ENCODE data around the gene SDF4.
"Not testable (repeated sequence)": the region's sequence is repeated elsewhere in the genome, so short reads cannot be mapped to it uniquely, and the experiment has no call there.

SDF4 gene

DNA sequence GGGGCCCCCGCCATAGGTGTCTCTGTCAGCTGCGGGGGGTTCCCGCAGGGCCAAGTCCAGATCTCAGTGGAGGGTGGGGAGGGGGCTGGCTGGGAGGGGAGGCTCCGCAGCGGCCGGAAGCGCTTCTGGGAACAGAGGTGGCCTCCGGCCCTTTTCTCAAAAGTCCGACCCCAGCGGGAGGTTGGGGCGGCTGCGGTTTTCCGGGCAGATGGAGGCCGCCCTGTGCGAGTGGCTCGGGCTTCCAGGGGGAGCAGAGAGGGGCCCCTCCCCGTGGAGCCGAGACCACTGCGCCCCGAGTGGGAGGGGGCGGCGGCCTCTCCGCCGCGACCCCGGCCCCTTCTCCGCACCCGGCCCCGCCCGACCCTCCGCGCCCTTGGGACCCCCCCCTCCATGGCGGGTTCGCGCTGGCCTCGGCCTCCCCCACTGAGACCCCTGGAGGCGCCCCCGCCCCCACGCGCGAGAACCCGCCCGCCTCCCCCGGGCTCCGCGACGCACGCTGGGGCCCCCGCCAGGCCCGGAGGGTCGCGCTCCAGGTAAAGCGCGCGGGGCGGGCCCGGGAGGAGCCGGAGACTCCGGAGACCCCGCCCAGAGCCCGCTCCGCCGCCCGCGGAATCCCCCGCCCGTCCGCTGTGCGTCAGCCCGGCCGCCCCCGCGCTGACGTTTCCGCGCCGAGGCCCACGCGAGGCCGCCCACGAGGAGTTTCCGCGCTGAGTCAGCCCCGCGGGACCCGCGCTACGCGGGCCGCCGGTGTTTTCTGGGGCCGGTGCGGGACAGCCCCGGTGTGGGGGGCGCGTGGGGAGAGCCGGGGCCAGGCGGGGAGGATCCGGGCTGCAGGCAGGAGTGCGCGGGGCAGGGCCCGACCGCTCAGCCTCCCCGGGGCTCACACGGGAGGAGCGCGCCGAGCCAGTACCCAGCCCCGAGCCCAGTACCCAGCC, 30.7 kb downstream of the SDF4 start:
- no peak for DNase-seq (ENCODE audit: insufficient read length, low spot score)
- FAIRE-seq = no peak

DNA sequence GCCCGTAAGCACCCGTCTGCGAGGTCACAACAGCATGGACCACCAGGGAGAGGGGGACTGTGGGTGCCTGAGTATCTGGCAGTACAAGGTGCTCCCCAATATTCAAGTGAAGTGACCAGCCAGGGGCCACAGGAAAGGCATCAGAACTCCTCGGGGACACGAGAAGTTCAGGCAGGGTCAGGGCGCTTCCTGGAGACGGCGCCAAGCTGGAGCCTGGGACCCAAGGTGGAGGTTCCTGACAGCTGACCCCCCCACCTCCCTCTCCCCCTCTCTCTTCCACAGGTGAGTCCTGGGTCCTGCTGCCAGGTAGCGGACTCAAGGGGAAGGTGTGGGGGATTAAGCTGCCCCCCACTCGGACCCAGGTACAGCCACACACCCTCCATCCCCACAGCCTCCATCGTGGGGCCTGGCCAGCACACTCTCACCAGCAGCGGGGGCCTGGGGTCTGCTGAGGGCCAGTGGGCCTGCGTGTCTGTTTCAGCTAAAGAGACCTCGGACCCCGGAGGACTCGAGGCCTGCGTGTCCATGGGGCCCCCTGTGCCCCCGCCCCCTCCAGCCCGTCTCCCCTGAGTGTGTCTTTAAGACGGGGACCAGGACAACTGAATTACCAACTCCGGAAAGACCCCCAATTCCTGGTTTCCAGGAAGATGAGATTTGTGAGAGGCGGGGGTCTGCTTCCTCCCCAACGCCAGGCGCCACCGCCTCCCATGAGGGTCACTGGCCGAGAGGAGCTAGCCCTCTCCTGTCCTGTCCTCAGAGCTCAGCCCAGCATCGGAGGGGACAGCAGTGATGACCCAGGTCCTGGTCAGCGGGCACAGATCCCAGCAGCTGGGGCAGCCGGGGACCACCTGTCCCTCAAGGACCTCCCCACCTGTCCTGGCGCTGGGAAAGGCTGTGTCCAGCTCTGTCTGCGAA, 31.6 kb downstream of the SDF4 start:
- DNase-seq (ENCODE audit: insufficient read length, low spot score) (no peak), FAIRE-seq (no peak)

DNA sequence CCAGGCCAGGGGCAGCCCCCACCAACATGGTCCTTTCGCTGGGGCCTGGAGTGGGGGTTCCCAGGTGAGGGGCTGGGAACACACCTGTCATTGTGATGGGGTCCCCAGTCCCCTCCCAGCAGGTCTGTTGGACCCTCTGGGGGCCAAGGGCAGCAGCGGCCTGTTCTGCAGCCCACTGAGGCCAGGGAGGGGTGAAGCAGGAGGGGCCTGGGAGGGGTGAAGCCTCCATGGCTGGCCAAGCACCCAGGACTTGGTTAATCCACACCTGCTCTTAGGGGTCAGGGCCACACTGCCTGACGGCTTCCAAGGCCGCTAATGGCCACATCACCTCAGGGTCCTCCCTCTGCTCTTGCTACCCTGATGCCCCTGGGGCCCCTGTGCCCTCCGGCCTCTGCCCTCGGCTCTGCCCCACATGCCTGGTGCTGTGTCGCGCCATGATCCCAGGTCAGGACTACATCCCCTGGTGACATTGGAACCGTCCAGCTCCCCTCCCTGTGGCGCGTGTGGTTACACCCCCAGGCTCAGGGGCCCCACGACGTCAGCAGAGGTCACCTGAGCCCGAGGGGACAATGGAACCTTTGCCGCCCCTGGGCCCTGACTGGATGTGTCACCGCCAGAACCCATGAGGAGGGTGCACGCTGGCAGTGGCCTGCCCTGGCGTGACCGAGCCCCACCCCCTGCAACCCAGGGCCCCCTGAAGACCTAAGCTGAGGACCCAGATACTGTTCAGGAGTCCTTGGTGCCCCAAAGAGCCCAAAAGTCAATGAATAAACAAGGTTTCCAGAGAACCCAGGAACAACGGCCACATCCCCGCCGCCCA, 32.5 kb downstream of the SDF4 start:
- no peak for FAIRE-seq
- DNase-seq (ENCODE audit: insufficient read length, low spot score) = no peak

DNA sequence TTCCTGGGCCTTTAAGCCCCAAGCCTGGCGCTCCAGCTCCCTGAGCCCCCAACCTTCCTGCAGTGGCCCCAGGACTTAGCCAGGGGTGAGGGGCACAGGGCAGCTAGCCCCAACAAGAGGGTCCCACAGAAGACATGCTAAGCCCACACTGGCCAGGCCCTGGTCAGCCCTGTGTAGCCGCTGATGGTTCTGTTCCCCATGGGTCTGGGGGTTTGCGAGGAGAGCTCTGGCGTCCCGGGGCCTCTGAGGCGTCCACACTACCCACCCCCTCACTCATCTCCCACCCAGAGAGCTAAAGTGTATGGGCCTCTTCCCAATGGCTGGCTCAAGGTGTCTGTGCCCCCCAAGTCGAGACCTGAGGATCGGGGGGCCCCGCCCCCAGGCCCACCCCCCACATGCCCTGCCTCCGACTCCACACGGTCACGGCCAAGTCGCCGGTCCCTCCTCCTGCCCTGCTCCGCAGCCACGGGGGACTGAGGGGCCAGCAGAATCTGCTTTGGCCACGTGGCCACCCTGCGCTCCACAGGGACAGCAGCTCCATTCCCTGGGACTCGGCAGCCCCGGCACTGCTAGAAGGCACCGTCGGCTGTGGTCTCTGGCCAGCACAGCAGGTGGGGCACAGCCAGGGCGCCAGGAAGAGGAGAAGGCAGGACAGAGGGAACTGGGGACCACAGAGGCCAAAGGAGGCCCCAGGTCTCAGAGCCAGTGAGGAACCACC, 33.2 kb downstream of the SDF4 start:
- FAIRE-seq (no peak), DNase-seq (ENCODE audit: insufficient read length, low spot score) (no peak)

DNA sequence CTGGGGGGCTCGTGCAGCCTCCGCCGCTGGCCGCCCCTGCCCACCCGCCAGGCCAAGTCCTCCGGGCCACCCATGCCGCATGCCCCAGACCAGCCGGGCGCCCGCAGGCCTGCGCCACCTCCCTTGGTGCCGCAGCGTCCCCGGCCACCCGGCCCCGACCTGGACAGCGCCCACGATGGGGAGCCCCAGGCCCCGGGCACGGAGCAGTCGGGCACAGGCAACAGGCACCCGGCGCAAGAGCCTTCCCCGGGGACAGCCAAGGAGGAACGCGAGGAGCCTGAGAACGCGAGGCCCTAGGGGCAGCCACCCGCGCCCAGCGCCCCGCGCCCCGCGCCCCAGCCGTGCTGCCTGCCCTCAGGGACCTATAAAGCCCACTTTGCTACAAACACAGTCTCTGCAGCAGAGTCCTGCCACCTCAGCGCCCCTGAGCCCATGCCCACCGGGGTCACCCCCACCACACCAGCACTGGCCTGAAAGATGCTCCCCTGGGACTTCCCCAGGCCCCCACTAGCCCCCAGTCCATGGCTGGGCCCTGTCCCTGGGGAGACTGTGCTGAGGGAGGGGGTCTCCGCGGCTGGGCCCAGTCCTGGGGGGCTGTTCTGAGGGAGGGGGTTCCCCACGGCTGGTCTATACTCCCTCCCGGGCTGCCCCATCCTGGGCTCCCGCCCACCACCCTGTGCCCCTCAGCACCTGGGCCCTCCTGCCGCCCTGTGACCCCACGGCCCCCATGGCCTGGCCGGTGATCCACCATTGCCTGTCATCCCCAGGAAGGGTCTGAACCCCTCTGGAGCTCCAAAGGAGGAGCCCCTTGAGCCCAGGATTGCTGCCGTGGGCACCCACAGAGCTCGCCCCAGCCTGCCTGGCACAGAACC, 34.0 kb downstream of the SDF4 start:
- DNase-seq (ENCODE audit: insufficient read length, low spot score) (no peak), FAIRE-seq (no peak)

DNA sequence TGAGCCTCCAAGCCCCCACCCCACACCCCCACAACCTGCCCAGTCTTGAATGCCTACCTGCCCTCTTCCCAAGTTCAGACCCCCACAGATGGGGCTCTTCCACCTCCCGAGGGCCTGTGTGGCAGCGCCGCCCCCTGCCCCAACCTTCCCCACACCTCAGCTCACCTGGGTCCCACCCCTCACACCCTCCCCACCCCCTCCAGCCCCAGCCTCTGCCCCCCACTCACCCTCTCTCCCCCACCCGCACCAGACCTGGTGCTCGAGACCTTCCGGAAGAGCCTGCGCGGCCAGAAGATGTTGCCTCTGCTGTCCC, 34.7 kb downstream of the SDF4 start:
- FAIRE-seq (no peak), DNase-seq (ENCODE audit: insufficient read length, low spot score) (no peak)

DNA sequence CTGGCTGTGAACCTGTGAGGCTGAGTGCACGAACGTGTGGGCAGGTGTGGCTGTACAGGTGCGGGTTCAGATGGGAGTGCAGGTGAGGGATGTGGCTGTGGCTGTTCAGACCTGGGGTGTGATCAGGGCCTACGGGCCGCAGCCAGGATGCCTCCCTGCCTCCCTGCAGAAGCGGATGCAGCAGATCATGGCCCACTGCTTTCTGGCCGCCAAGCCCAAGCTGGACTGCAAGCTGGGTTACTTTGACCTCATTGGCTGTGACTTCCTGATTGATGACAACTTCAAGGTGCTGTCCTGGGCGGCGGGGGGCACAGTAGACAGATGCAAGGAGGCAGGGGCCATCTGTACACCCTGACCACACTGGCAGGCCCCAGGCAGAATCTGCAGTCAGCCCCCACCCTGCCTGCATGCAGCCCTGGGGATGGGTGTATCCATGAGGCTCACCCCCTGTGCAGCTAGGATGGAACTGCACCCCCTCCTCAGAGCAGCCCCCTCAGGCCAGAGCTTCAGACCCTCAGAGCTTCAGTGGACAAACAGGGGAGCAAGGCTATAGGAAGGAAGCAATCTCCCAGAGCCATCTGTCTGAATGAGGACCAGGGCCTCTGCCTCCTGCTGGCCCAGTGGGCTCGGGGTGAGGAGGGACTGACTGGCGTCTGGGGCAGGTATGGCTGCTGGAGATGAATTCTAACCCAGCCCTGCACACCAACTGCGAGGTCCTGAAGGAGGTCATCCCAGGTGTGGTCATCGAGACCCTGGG, 35.2 kb downstream of the SDF4 start:
- FAIRE-seq = no peak

DNA sequence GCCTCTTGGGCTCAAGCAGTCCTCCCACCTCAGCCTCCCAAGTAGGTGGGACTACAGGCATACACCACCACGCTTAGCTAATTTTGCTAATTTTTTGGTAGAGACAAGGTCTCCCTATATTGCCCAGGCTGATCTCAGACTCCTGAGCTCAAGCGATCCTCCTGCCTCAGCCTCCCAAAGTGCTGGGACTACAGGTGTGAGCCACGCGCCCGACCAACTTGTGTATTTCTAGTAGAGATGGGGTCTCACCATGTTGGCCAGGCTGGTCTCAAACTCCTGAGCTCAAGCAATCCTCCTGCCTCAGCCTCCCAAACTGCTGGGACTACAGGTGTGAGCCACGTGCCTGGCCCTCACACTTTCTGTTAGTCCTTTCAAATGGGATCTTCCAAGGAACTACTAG, 36.1 kb downstream of the SDF4 start:
- FAIRE-seq; DNase-seq (ENCODE audit: insufficient read length, low spot score): not testable (repeated sequence)

More for the DNA sequence above, 35.2 kb downstream of the SDF4 start:
- DNase-seq (ENCODE audit: insufficient read length, low spot score) = no peak

DNA sequence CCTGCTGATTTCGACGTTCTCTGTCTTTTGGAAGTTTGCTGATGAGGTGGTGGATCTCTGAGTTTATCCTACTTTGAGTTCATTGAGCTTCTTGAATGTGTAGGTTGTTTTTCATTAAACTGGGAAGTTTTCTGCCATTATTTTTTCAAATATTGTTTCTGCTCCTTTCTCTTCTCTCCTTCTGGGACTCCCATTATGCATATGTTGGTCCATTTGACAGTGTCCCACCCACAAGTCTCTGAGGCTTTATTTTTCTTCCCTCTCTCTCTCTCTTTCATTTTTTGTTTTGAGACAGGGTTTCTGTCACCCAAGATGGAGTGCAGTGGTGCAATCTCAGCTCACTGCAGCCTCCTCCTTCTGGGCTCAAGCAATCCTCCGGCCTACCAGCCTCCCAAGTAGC, 37.1 kb downstream of the SDF4 start:
- FAIRE-seq (no peak), DNase-seq (ENCODE audit: insufficient read length, low spot score) (no peak)

DNA sequence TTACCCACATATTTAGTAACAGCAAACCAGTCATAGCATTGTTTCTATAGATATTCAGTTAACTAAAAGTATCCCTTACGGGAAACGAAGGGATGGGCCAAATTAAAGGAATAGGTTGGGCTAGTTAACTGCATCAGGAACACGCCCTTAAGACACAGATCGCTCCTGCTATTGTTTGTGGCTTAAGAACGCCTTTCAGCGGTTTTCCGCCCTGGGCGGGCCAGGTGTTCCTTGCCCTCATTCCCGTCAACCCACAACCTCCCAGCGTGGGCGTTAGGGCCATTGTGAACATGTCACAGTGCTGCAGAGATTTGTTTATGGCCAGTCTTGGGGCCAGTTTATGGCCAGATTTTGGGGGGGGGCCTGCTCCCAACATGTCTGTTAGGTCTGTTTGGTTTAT, 40.1 kb downstream of the SDF4 start:
- FAIRE-seq (no peak), DNase-seq (ENCODE audit: insufficient read length, low spot score) (no peak)

DNA sequence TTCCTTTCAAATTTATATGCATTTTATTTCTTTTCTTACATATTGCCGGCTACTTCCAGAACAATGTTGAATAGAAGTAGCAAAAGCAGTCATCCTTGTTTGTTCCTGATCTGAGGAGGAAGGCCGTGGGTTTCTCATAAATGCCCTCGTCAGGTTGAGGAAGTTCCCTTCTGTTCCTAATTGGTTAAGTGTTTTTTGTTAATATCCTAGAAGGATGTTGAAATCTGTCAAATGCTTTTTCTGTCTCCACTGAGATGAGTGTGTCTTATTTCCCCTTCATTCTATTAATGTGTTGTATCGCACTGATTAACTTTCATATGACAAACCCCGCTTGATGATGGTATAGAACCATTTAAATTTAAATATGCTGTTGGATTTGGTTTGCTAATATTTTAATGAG, 42.7 kb downstream of the SDF4 start:
- DNase-seq (ENCODE audit: insufficient read length, low spot score) (no peak), FAIRE-seq (no peak)

DNA sequence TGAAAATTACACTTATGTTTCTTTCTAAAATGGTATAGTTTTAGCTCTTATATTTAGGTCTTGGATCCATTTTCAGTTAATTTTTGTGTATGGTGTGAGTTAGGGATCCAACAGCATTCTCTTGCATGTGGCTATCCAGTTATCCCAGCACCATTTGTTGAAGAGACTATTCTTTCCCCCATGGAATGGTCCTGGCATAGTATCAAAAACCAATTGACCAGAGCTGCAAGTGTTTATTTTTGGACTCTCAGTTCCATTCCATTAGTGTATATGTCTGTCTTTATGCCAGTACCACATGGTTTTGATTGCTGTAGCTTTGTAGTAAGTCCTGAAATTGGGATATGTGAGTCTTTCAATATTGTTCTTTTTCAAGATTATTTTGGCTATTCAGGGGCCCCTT, 43.9 kb downstream of the SDF4 start:
- no peak for DNase-seq (ENCODE audit: insufficient read length, low spot score)
- no peak for FAIRE-seq

DNA sequence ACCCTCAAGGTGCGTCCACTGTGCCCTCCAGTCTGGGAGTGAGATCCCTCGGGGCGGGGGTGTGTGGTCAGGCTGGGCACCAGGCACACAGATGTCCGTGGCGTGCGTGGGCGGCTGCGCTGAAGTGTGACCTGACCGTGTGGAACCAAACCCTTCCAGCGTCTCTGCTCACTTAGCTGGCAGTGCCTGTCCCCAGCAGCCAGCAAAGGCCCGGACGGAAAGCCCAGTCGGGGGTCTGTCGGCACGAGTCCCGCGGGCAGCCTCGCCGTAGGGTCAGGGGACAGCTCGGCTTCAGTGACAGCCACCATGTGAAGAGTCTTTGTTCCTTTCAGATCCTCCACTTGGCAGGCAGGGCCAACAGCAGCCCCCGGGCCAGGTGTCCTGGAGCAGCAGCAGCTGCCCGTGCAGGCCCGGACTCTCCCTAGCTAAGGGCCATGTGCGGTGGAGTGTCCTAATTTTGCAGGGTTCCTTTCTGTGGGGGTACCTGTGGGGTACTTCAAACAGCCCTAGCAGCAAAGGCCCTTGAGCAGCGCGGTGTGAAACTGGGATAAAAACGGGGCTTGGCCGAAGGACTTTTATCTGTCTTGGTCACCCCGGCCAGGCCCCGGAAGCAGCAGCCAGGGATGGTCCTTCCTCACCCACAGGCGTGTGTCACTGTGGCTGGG, 46.6 kb downstream of the SDF4 start:
- DNase-seq (ENCODE audit: insufficient read length, low spot score) (no peak), FAIRE-seq (no peak)

DNA sequence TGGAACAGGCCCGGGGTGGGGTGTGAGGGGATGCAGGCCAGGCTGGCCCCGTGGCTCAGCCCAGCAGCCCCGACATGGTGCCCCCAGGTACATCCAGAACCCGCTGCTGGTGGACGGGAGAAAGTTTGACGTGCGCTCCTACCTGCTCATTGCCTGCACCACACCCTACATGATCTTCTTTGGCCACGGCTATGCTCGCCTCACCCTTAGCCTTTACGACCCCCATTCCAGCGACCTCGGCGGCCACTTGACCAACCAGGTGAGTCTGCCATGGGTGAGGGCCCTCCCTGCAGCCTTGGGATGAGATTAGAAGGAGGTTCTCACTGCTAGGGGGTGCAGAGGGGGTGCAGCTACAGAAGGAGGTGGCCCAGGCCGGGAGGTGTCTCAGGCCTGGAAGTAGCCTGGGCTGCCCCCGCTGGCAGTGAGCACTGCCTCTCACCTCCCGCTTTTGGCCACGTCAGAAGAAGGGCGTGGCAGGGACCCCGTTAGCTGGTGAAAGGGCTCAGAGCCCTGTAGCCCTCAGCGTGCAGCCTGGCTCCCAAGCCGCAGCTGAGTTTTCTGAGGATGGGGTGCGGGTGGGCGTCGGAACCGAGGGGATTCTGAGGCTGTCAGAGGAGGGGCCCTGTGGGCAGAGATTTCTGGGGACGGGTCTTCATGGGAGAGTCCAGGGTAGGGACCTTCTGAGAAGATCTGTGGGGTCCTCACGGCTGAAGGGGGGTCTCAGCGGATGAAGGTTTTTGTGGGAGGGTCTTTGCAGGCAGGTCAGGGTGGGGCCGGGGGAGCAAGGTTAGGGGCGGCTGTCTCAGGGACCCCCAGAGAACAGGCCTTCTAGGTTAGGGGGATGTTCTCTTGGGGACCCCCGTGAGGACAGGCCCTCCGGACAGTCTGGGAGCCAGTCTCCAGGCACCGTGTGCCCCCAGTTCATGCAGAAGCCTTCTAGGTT, 47.7 kb downstream of the SDF4 start:
- FAIRE-seq (no peak), DNase-seq (ENCODE audit: insufficient read length, low spot score) (no peak)

DNA sequence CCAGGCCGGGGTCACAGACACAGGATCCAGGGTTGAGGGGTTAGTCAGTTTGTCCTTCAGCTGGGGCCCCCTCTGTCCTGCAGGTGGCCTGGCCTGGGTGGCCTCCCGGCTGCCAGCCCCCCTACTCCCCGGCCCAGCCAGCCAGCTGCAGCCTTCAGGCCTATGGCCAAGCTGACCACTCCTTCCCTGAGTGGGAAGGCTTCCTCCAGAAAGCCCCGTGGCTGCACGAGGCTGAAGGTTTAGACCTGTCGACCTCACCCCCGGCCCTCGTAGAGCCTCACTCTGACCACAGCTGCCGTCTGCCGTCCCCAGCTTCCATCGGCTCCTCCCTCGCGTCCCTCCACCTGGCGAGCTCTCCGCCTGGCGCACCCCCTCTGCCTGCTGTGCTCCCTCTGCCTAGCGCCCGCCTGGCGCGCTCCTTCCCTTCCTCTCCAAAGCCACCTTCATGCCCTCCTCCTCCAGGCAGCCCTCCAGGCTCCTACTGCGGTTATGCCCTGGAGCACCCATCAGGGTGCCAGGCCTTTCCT, 48.5 kb downstream of the SDF4 start:
- no peak for DNase-seq (ENCODE audit: insufficient read length, low spot score)
- FAIRE-seq = no peak

DNA sequence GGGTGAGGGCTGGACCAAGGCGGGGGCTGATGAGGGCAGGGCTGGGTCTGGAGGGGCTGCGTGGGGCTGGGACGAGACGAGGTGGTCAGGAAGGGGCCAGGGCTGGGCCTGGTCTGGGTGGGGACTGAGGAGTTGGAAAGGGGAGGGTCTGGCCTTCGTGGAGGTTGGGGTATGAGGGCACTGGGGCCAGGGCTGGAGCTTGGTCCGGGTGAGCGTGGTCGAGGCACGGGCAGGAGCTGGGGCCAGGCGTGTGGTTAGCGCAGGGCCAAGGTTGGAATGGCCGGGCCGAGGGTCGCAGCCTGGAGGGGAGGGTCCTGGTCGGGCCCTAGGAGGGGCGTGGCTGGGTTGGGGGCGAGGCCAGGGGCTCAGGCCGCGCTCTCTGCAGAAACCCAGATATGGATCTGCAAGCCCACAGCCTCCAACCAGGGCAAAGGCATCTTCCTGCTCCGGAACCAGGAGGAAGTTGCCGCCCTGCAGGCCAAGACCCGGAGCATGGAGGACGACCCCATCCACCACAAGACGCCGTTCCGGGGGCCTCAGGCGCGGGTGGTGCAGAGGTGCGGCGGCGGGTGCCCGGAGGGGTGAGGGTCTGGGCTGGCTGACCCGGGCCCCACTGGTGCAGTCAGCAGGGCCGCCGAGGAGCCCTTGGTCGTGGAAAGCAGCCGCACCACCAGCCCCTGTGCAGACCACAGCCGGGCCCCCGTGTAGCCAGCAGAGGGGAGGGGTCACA, 49.1 kb downstream of the SDF4 start:
- no peak for DNase-seq (ENCODE audit: insufficient read length, low spot score)
- FAIRE-seq = no peak

All from GM19239 (cell line).